GM18526 (cell line): Measurements from ENCODE around the gene FAIM2.

Source experiments
- POLR2A ChIP-seq: IDR thresholded peaks from 3 replicates; pipeline ENCODE4 v1.6.1; 2011; ENCODE audit not compliant: insufficient read length; ENCODE audit errors: extremely low read depth

FAIM2 gene

DNA sequence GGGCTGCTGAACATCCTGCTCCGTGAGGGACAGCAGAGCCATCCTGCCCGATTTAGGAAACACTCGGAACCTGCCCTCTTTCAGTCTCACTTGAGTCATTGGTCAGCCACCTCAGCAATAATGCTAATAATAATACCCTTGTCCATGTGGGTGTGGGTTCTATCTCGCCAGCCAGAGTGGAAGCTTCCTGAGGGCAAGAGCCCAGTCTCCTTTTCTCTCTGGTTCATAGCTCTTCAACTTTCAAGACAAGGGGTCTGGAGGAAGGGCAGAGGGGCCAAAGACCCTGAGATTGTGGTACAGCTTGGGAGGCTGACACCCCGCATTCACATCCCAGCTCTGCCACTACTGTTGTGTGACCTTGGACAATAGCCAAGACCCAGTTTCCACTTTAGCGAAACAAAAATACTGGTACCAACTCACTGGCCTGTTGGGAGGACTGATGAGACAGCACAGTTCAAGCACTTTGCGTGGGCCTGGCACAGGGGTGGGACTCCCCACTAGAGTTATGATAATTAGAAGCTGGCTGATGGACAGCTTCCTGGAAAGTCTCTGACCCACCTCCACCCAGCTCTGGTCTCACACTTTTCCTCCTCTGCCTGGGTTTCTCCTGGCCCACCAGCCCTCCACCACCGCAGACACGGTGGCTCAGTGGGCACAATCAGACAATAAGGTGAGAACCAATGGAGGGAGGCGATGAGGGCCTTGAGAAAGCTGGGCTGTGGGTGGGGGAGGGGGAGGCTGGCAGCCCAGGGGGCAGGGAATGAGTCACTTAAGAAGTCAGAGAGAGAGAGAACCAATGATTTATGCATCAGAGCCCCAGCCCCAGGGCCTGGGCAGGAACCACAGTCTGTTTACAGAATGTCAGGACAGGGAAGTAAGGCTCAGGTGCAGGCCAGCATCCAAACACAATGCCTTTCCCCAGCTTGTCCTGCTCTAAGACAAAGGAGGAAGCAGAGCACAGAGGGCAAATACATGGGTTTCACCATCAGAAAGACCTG is 9.6 kb downstream of the FAIM2 start:
- TF ChIP-seq POLR2A = no peak

DNA sequence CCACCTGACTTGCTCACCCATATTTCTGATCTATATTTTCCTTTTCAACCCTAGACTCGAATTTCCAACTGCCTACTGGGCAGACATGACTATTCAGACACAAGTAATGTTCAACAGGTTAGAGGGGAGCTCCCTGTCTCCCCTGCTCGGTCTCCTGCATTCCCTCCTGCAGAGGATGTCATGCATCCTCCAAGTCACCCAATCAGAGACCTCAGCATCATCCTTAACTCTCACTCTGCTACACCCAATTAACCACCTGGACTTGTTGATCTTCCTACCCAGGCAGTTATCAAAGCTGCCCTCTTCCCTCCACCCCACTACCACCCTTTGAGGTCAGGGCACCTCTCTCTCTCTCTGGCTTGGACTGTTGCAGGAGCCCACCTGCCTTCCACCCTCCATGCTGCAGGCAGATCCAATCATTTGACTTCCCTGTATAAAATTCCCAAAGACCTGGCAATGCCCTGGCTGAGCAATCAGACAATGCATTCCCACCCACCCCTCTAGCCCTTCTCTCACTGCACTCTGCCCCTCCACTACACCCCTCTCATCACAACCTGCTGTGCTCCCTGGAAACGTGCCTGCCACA is 10.9 kb downstream of the FAIM2 start:
- no peak for TF ChIP-seq POLR2A

DNA sequence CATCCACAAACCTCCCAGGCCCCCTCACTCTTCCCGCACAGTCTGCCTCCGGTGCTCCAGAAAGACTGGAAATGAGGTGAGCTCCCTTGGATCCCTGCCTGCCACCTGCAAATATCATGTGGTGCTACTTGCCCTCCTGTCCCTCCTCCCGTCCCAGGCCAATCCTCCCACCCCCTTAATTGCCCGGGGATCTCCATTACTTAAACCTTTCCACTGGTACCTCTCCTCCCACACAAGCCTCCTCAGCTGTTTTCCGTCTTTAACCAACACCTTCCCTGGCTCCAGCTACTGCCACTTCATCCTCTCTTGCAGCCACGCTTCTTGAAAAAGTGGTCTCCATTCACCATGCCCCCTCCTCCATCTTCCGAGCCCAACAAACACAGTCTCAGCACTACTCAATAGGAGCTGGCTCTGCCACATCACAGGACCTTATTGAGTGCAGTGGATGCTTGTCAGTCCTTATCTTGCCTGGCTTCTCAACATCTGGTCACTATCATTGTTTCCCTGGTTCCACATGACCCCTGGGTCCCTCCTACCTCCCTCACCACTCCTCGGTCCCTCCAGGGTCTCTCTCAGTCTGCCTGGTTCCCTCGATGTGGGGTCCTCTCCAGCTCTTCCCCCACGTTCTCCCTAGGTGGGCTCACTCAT is 11.5 kb downstream of the FAIM2 start:
- no peak for TF ChIP-seq POLR2A

DNA sequence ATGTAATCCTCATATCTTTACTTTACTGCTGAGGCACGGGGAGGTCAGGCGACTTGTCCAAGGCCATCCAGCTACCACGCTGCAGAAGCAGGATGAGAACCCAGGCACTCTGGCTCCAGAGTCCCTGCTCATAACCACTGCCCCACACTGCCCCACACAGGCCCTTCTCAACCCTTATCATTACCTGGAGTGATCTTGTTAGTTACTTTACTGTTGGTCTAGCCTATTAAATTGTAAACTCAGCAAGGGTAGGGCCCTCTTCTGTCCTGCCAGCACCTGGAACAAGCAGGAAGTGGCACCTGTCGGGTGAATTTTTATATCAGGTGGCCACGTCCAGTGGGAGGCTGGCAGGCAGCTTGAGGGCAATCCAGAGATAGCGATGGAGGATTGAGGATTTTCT is 12.2 kb downstream of the FAIM2 start:
- no peak for TF ChIP-seq POLR2A

DNA sequence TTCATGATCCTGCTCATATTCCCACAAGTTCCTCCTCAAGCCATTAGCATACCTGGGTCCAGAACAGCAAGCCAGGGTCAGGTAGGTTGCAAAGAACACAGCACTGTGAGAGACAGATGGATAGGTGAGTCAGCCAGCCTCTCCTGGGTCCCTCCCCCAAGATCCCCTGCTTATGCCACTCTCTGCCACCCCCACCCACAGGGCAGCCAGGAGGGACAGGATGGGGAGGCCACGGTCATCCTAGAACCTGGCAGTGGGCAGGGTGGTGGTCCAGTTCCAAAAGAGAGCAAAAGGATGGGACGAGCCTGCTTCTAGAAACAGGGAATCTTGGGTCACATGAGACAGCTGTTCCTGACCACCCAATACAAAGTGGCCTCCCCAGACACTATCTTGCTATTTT is 12.7 kb downstream of the FAIM2 start:
- TF ChIP-seq POLR2A = no peak

DNA sequence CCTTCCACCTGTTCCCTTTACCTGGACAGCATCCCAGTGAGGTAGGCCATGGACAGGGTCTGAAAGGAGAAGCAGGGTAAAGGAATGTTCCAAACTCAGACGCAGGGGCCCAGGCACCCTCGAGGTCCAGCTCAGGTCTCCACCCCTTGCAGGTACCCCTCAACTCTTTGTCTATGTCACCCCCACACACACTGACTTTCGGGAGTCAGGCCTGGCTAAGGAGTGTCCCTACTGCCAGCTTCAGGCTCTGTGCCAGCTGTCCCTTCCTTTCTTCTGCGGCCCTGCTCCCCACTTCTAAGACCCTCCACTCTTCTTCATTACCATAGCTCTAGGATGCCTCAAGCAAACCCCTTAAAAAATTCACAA is 13.6 kb downstream of the FAIM2 start:
- TF ChIP-seq POLR2A = no peak

DNA sequence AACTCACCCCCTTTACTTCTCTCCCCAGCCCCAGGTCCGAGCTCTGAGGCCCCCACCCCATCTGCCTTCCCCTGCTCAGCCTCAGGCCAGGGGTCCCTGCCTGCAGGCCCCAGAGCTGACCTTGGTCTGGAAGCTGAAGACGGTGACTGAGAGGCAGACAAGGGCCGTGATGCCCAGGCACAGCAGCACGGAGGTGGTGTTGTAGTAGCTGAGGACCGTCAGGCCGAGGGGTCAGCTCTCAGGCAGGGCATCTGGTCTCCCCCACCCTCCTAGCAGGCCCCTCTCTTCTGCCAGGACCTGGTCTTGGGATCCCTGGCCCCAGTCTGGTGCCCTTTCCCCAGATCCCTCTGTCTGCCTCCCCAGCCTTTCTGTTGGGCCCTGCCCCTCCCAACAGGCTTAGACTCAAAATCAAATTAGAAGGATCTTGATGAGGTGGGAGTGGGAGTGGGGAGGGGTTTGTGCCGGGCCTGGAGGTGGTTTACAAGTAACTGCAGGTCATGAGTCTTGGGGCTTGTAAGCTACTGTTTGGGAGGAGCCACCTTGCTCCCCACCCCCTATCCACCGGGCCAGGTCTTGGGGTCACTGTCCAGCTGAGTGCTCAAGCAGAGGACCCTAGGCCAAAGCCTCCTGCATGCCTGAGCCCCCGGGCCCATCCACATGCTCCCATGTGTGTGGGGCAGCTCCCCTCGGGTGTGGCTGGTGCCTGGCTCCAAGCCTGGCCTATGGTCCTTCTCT is 14.2 kb downstream of the FAIM2 start:
- no peak for TF ChIP-seq POLR2A

DNA sequence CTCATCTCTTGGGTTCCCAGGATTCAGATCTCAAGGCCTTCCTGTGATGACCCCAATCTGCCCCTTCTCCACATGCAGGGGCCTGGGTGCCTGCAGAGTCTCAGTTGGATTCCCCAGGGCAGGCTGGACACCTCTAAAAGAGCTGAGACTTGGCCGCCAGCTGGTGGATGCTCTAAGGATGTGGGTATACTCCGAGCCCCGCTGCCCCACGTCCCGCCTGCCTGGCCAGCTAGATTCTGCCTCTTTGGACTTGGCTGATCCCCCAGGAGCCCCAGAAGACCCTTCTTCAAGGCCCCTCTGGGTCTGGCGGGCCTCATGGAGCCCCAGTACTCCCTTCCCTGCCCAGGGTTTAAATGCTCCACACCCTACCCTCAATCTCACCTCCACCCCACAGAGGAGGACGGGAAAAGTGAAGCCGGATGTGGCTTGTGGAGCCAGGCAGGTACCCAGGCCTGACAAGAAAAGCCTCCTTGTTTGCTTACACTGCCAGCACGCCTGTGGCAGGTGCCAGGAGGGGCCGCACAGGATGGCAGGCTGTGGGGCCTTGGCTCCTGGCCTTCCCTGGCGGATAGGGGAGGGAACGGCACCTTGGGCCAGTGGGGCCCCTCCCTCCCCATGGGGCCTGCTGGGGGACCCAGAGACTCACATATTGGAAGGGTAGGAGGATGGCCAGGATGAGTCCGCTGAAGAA is 15.1 kb downstream of the FAIM2 start:
- TF ChIP-seq POLR2A = no peak

DNA sequence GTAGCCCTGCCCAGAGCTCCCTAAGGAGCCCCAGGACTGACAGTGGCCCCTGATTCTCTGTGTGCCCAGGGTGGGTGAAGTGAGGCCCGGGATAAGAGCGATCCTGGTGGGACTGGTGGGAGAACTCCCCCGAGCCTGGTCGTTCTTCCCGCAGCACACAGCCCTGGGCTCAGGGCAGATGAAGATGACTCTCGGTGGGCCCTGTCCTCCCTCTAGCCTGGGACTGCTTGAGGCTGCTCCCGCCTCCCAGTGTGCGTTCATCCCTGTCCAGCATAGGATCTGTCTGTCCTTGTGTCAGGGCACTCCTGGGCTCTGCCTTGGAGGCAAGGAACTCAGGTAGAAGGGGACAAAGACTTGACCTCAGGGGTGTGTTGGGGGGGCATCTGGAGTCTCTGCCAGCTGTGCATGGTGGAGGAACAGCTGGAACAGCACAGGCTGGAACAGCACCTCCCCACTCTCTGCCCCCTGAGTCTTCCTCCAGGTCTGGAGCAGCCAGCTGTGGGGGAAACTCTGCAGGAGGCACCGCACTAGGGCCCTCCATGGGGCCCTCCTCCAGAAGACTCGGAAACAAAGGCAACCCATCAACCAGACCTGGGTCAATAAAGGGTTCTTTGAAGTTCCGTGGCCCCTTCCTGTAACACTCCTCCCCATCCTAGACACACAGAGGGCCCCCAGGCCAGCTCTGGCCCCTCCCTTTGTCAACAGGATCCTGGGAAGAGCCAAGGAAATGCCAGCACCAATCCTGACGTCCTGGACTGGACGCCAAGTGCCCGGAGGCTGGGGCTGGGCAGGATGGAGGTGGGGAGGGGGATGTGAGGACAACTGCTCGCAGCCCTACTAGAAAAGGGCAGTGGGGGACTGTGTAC is 15.9 kb downstream of the FAIM2 start:
- TF ChIP-seq POLR2A = no peak

DNA sequence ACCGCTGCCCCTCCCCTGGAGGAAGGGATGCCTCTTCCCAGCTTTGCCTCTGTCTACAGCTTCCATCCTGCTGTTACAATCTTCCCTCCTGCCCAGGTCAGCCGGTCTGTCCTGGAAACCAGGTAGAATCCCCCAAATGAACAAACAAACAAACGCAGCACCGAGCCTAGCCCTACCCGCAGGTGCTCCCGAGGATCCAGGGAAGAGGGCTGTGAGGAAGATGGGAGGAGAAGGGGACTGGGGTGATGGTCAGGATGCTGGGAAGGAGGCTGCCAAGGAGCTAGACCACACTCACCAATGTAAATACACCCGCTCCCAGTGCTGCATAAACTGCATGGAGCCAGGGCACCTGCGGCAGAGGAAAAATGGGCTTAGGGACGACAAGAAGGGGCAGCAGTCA is 16.6 kb downstream of the FAIM2 start:
- TF ChIP-seq POLR2A = no peak

DNA sequence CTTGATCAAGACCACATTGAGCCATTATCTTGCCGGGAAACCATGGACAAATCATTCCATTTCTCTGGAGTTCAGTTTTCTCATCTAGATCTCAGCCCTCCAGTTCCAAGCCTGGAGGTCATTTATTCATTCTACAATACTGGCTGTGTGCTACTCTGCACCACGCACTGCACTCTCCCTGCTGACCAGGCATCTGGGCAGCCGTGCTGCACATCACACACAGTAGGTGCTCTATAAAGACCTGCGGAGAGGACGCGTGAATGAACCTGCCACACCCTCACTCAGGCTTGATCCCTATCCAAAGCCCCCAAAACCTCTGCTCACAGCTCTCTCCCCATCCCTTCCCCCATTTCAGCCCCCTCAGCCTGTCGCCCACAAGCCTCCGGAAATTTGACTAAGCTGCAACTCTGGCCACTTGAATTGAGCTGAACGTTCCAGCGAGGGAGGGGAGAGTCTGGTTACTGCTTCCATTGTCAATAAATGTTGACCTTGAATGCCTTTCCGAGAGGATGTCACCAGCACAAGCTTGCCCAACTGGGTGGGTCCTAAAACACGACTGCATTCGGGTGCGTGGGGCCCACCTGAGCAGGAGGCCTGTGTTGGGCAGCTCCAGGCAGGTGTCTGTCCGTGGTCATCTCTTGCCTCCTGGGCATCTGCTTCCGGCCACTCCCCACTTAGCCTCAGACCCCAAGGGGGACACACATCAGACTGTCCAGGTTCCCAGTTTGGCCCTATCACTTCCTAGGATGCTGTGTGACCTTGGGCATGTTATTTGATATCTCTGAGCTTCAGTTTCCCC is 17.8 kb downstream of the FAIM2 start:
- TF ChIP-seq POLR2A = no peak

DNA sequence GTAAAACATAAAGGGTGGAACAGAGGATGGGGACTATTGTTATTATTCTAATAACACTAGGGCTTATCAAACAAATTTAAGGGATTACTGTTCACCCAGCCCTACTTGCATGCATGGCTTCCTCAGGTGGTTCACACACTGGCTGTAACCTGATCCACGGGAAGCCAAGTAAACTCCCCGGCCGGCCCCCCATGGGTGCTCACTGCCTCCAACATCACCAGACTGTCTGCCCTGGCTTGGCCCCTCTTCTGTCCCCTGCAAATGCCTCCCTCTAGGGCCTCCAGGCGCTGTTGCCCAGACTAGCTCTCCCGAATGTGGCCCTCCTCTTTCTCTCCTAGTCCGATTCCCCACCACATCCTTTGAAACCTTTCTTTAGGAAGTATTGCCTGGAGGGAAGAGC is 18.6 kb downstream of the FAIM2 start:
- no peak for TF ChIP-seq POLR2A

DNA sequence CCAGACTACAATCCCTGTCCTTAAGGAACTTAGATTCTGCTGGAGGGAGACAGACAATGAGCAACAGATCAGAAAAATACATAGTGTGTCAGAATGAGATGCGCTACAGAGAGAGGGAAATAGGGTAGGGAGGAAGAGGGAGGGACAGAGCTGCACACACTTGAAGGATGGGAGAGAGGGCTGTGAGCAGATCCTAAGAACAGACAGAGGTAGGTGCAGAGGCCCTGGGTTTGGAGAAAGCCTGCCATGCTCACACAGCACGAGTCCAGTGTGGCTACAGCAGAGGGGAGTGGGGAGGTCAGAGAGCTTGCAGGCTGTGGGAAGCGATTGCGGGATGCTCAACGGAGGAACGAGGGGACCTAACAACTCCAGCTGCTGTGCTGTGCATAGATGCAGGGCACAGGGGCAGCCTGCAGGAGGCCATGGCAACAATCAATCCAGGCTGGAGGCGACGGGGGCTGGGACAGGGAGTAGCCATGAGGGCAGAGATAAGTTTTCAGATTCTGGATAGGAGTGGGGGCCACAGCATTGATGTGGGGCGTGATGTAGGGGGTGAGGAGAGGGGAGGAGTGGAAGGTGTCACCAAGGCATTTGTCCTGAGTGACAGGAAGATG is 20.7 kb downstream of the FAIM2 start:
- TF ChIP-seq POLR2A = no peak
